Nephron progenitor cell (in vitro differentiated cells): ENCODE data around the gene MOXD1.
A peak's percentile ranks its signal among the peaks of the same experiment; 100 is the strongest.

Source experiments
- DNase-seq: peaks from one replicate; pipeline ENCODE4 v3.0.0; 2021
- H3K27ac Mint-ChIP-seq: 2 replicates; pipeline ENCODE4 v1.8.0; 2021; ENCODE audit warnings: mild to moderate bottlenecking, moderate library complexity, mixed read lengths
- H3K27me3 Mint-ChIP-seq: 2 replicates; pipeline ENCODE4 v1.8.0; 2021; ENCODE audit warnings: mild to moderate bottlenecking, low read depth, mixed read lengths; ENCODE audit not compliant: poor library complexity
- H3K36me3 Mint-ChIP-seq: 2 replicates; pipeline ENCODE4 v1.8.0; 2021; ENCODE audit warnings: low read depth, mixed read lengths
- H3K4me1 Mint-ChIP-seq: 2 replicates; pipeline ENCODE4 v1.8.0; 2021; ENCODE audit warnings: mixed read lengths
- H3K4me3 Mint-ChIP-seq: 2 replicates; pipeline ENCODE4 v1.8.0; 2021; ENCODE audit warnings: mild to moderate bottlenecking, moderate library complexity, mixed read lengths
- H3K9me3 Mint-ChIP-seq: 2 replicates; pipeline ENCODE4 v1.8.0; 2021; ENCODE audit warnings: mild to moderate bottlenecking, moderate library complexity, mixed read lengths
- CTCF ChIP-seq: fragments of 200-600 bp; sonication (generic); IDR thresholded peaks from 2 replicates; pipeline ENCODE4 v1.5.0; 2021; ENCODE audit warnings: antibody characterized with exemption

Gene MOXD1

DNA sequence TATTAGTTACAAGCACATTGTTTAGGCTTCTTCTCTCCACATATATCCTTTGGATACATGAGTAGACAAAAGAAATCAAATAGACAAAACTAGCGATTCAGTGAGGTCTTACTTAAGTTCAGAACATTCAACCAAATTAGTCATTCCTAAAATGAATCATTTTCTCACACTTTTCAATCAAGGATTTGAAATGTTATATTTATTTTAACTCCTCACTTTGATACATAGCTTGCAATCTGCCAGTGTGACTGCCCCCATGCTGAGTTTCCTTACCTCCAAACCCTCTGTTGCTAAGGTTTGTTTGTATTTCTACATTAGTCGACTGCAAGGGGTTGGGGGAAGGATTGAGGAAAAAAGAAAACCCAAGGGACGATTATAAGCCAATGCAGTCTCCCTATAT is 3.5 kb upstream of the MOXD1 start:
- Mint-ChIP-seq H3K27ac (no peak overlapping the region), H3K4me3 (no peak overlapping the region), H3K4me1 (no peaks in the 10 kb centered on the region)

DNA sequence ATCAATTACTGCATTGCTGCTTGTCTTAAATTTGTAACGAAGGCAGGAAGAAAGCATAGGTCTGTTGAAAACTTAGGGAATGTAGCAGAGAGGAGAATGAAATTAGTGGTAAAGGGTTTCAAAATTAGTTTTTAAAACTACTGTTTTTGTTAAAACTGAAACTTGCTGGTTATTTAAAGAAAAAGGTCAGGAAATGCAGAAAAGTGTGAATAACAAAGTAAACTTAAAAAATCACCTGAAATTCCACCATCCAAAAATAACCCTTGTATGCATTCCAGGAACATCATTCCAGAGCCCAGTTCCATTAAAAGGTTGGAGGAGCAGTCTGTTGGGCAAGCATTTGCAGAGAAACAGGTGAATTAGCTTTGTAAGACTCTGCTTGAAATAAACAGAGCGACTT is 3.1 kb upstream of the MOXD1 start:
- H3K9me3 Mint-ChIP-seq, result no peaks in the 10 kb centered on the region
- no peaks in the 10 kb centered on the region for H3K4me1 Mint-ChIP-seq
- H3K27me3 Mint-ChIP-seq, result peaks cover 40% of the 10 kb centered on the region
- no peak overlapping the region for H3K4me3 Mint-ChIP-seq
- no peaks in the 10 kb centered on the region for H3K36me3 Mint-ChIP-seq
- DNase-seq, result no peak
- H3K27ac Mint-ChIP-seq, result no peak overlapping the region
- no peak for TF ChIP-seq CTCF

More for the DNA sequence above, 3.5 kb upstream of the MOXD1 start:
- H3K27me3 Mint-ChIP-seq, result peaks cover 38% of the 10 kb centered on the region
- H3K9me3 Mint-ChIP-seq, result no peaks in the 10 kb centered on the region
- no peak for TF ChIP-seq CTCF
- no peaks in the 10 kb centered on the region for H3K36me3 Mint-ChIP-seq
- DNase-seq, result no peak

- H3K27ac Mint-ChIP-seq, result no peak overlapping the region
- no peak for TF ChIP-seq CTCF
- H3K27me3 Mint-ChIP-seq, result peaks cover 53% of the 10 kb centered on the region
- H3K4me1 Mint-ChIP-seq, result no peaks in the 10 kb centered on the region
- DNase-seq, result no peak
- H3K9me3 Mint-ChIP-seq, result peaks cover 2% of the 10 kb centered on the region
- peaks cover 2% of the 10 kb centered on the region for H3K36me3 Mint-ChIP-seq
- H3K4me3 Mint-ChIP-seq, result peak overlapping the region; percentile 82
These were observed 477 bp upstream of the MOXD1 start for GRCh38 chr6:132401618-132402285.

DNA sequence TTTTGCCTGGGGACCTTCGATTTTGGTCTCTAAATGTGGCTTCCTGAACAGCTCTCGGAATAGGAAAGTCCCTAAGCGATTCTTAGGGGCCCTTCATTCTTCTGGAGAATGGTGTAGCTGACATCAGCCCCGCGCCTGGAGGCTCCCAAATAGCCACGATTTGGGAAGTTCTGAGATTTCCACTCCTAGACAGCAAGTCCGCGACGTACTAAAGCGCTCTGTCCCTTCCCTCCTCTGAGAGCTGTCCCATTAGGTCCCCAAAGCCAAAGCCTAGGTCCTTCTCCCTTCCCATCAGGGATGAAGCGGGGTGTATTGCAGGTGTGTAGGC is 756 bp downstream of the MOXD1 start:
- TF ChIP-seq CTCF, result no peak
- H3K27me3 Mint-ChIP-seq, result peaks cover 56% of the 10 kb centered on the region
- peaks cover 13% of the 10 kb centered on the region for H3K9me3 Mint-ChIP-seq
- H3K4me1 Mint-ChIP-seq, result no peaks in the 10 kb centered on the region
- H3K36me3 Mint-ChIP-seq, result peaks cover 12% of the 10 kb centered on the region
- no peak overlapping the region for H3K27ac Mint-ChIP-seq
- DNase-seq, result no peak
- H3K4me3 Mint-ChIP-seq, result peak overlapping the region; percentile 88

GRCh38 chr6:132399376-132400074 is 1.8 kb downstream of the MOXD1 start:
- Mint-ChIP-seq H3K4me3 (peak overlapping the region; percentile 88), H3K36me3 (peaks cover 22% of the 10 kb centered on the region), H3K27me3 (peaks cover 56% of the 10 kb centered on the region), H3K9me3 (peaks cover 23% of the 10 kb centered on the region), H3K27ac (no peak overlapping the region), H3K4me1 (no peaks in the 10 kb centered on the region)
- TF ChIP-seq CTCF, result no peak
- no peak for DNase-seq
